GM21723 (cell line): ENCODE data around the gene SOST.

Experiments used
- ATAC-seq: cut with Tn5 transposase; IDR thresholded peaks from one replicate; pipeline ENCODE4 v1.9.1; 2021; ENCODE audit warnings: mild to moderate bottlenecking, moderate library complexity; ENCODE audit not compliant: unreplicated experiment

SOST gene

GRCh38 chr17:43745541-43745940 lies 13.1 kb downstream of the SOST start:
- no peak for ATAC-seq

DNA sequence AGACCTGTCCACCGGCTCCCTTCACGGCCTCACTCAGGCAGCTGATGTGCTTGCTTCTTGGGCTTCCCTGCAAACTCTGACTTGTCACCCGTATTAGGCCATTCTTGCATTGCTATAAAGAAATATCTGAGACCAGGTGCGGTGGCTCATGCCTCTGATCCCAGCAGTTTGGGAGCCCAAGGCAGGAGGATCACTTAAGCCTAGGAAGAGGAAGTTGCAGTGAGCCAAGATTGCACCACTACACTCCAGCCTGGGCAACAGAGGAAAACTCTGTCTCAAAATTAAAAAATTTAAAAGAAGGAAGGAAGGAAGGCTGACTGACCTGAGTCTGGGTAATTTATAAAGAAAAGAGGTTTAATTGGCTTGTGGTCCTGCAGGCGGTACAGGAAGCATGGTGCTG lies 17.0 kb downstream of the SOST start:
- no peak for ATAC-seq

DNA sequence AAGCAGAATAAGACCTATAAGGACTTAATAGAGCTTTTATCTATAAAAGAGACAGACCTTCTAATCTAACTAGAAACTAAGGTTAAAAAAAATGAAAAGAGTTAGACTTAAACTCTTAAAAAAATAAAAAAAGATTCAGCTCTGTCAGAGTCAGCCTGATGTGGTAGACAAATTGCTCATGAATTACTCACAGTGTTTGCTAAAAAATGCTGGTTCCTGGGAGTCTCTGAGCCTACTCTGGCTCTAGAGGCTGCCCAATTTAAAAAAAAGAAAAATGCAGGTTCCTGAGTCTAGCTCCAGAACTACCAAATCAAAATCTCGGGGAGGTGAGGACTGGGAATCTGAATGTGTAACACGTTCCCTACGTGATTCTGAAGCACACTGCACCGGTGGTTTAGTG lies 18.1 kb downstream of the SOST start:
- no peak for ATAC-seq

DNA sequence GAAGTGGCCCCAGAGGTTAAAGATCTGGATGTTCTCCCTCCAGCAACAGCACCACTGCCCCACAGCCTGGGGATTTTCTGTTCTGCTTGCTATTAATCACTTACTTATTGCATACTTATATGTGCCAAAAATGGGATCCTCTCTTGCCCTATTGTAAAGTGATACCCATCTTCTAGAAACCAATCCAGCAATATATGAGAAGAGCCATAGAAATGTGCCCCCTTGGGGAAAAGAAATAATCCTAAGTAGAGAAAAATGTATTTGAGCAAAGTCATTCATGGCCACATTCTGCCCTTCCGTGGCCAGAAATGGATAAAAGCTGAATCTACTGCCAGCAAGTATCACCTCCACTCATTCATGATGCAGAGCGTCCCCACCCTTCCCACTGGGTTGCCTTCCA lies 20.9 kb downstream of the SOST start:
- ATAC-seq, result no peak

- ATAC-seq, result no peak
Observed at GRCh38 chr17:43736389-43736788, 22.2 kb downstream of the SOST start.

DNA sequence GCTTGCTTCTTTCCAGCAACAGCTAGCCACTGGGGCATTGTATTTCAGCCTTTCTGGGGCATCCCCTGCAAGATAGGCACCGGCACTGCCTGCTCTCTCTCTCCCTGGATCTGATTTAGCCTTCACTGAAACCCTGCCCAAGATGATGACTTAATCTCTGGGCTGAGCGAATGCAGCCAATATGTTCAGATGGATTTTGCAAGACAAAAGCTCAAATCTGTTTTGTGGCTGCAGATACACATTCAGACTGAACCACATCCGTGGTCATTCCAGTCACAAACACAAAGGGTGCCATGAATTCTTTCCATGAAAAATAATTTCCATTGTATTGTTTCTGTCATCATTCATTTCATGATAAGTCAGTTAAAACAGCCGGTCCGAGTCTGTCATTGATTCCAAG lies 24.2 kb downstream of the SOST start:
- ATAC-seq, result no peak

- ATAC-seq, result no peak
Observed at GRCh38 chr17:43733956-43734355, 24.6 kb downstream of the SOST start.

DNA sequence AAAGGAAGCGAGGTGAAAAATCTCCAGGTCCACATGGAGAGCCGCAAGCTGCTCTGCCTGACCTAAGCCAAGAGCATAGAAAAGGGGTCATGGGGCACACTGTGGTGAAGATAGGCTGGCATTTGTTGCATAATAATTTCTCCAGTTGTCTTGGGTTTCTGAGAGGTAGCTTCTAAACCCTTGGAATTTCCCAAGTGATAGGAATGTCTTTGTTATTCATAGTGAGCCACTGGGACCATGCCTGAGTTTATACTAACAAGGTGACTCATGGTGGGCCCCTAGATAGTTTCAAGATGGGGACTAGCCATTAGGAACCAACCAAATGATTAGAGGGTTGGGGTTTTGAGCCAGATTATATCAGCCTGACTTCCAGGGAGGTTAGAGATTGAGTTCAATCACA lies 25.6 kb downstream of the SOST start:
- ATAC-seq, result no peak

DNA sequence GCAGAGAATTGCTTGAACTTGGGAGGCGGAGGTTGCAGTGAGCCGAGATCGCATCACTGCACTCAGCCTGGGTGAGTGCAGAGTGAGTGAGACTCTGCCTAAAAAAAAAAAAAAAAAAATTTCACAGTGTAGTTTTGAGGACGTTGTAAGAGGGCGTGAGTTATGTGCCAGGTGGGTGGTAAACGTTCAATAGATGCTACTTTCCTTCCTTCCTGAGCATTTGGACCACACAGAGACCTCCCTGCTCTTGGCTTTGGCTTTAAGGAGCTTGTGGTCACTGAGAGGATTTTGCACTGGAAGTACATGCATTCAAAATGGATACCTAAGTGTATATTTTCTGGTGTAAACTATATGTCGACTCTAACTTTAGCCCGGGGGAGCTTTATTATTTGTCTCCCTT lies 30.5 kb downstream of the SOST start:
- no peak for ATAC-seq

DNA sequence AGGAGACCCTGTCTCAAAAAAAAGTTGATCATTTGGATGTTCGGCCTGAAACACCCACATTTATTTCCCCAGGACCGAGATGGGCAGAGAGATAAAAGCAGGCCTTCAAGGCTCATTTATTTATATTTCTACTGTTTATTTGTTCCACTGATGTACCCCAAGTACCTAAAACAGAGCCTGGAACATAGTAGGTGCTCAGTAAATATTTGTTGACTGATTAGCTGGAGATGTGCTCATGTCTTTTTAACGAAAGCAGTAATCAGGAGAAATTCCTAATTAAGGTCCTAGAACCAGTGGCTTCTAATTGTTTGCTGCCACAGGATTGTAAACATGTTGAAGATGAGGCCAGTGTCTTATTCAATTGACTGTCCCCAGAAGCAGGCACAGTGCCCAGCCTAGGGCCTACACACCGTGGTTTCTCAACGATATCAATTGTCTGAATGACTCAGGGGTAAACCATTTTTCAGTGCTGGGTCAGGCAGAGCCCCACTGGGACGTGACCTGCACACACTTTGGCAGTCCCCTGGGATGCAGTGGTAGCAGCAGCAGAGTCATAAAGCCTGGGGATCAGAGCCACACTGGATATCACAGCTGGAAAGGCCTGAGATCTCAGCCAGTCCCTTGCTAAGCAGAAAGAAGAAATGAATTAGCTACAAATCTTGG lies 34.8 kb downstream of the SOST start:
- ATAC-seq, result no peak

DNA sequence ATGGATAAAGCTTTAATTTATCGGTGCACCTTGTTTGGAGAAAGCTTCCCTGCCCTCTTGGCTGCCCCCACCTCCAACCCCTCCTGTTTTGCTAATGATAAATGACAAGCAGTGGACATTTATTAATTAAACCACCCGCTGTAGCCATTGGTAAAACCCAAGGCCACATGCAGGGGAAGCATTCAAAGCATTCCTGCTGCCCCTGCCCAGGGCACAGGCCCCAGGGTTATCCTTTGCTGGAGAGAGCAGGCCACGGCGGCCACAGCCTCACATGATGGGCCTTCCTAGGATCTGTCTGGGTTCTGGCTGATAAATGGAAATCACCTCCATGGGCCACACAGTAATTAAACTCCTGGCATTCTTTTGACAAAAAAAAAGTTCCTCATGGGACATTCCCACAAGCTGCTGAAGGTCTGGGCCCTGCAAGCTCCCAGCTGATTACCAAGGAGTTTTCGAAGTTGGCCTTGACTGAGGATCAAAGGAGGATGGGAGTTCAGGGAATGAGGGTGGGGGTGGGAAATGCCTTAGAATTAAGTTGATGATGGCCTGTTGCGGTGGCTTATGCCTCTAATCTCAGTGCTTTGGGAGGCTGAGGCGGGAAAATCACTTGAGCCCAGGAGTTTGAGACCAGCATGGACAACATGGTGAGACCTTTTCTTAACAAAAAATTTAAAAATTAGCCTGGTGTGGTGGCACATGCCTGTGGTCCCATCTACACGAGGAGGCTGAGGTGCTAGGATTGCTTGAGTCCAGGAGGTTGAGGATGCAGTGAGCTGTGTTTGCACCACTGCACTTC lies 35.5 kb downstream of the SOST start:
- no peak for ATAC-seq

DNA sequence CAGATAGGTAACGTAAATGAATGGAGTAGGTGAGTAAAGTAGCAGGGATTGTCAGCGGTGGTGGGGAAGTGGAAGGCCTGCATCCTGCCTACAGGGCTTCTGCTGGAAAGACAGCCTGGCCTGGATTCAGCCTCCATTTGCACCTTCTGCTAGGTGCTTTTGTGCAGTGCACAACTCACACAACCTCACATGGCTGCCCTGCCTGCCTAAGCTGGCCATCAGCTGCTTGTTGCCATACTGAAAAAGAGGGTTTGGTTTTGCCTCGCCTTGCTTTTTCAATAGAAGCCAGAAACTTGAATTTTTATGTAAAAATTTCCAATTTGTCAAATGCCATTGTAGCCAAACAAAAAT lies 36.3 kb downstream of the SOST start:
- ATAC-seq, result no peak

GRCh38 chr17:43721537-43722268 lies 36.9 kb downstream of the SOST start:
- ATAC-seq, result no peak

- ATAC-seq, result peak; percentile 79
Observed at GRCh38 chr17:43720311-43721060, 38.1 kb downstream of the SOST start.

DNA sequence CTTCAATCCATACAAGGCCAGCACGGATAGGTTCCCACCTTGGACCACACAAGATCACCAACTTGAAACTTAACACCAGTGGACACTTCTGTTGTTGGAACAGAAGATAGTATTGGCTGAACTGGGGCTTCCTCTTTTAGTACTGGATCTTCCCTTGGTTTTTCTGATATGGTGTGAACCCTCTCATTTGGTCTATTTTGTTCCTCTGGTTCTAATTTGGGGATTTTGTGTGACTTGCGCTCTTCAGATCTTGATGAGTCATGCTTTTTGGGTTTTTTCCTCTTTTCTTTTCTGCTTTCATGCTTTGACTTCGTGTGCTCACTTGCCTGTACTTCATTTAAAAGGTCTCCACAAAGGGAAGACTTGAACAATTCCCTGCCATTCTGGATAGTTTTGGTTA lies 39.0 kb downstream of the SOST start:
- ATAC-seq, result no peak

- no peak for ATAC-seq
Observed at GRCh38 chr17:43718544-43718943, 40.0 kb downstream of the SOST start.

DNA sequence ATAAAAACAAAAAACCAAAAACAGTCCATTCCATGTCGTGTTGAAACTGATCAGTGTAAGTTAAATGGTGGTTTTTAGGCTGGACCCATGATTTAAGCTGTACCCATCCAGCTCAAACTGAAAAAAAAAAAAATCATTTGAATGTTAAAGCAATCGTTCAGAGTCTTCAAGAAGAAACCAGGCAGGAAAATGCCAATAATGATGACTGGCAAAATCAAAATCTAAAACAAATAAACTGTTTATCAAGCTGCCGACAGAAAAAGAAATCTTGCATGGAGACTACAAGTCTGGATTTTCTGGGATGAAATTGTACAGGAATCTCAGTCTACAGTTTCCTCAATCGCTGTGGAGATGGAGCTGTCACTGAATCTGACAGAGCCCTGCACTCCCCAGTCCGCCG lies 40.7 kb downstream of the SOST start:
- no peak for ATAC-seq

DNA sequence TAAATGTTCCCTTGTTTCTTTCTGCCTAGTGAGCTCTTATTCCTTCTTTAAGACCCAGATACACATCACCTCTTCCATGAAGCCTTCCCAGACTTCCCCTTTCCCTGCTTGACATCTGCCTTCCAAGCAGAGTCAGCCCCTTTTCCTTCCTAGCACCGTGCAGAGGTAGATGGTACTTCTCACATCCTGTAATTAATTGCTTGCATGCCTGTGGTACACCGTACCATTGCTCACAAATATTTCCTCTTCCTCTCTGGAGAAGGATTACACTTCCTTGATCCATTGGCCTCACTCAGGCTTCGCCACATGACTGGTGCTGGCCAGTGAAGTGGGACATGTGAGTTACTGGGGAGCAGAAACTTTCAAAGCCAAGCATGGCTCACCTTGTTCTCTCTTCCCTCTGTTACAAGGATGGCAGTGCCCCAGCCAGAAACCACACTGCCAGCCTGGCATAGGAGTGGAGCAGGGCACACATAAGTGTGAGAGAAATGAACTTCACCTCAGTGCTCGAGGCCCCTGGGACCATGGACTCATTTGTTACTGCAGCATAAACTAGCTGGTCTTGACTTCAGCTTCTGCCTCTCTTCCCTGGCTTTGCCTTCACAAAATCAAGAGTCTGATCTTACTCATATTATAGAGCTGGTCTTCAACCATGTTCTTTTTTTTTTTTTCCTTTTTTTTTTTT lies 44.0 kb downstream of the SOST start:
- no peak for ATAC-seq

- no peak for ATAC-seq
Observed at GRCh38 chr17:43713494-43714162, 45.0 kb downstream of the SOST start.

DNA sequence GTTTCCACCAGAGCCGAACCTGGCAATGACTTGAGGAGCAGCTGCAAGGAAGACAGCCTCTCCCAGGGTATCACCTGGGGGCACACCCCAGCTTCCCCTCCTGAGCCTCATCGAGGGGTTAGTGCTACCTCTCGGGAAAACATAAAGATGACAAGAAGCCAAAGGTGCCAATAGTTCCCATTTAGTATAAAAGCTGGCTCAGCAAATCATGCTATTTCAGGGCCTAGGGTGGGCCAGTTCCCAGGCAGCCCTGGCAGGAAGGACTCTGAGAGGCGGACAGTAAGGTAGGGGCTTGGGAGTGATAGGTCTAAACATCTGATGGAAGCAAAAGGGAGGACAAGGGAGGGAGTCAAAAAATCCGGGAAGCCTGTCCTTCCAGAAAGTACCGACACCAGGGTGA lies 46.2 kb downstream of the SOST start:
- ATAC-seq, result no peak
